Esophagus (tissue), 2 donors: Measurements from ENCODE around the gene MMEL1. TPM values are rescaled to one million over a fixed set of nuclear protein-coding genes. Genes with fewer than 3 reads are reported as not detected.
A peak's percentile ranks its signal among the peaks of the same experiment; 100 is the strongest.
"Not testable (repeated sequence)": the region's sequence is repeated elsewhere in the genome, so short reads cannot be mapped to it uniquely, and the experiment has no call there.

Experiments
- H3K27ac ChIP-seq, 2 donors: one replicate each; pipeline ENCODE4 v1.5.1; 2013; ENCODE audit warnings: low read depth in 2 of 2, mild to moderate bottlenecking in 2 of 2, inconsistent platforms in 1 of 2, low read length in 1 of 2, moderate library complexity in 1 of 2
- H3K27me3 ChIP-seq, 2 donors: one replicate each; pipeline ENCODE4 v1.6.1; 2013; ENCODE audit warnings: low read length in 2 of 2, control low read depth in 1 of 2, mild to moderate bottlenecking in 1 of 2; ENCODE audit not compliant: insufficient read depth in 2 of 2, control insufficient read depth in 1 of 2
- H3K36me3 ChIP-seq, 2 donors: one replicate each; pipeline ENCODE4 v1.6.1; 2013; ENCODE audit warnings: low read length in 1 of 2; ENCODE audit not compliant: control insufficient read depth in 2 of 2, insufficient read depth in 2 of 2
- H3K4me1 ChIP-seq, 2 donors: one replicate each; pipeline ENCODE4 v1.6.1; 2013; ENCODE audit warnings: low read length in 1 of 2; ENCODE audit not compliant: control insufficient read depth in 2 of 2, insufficient read depth in 2 of 2
- H3K4me3 ChIP-seq, 2 donors: one replicate each; pipeline ENCODE4 v1.5.1; 2013; ENCODE audit warnings: low read length in 2 of 2, mild to moderate bottlenecking in 2 of 2, low read depth in 1 of 2, moderate library complexity in 1 of 2
- H3K9me3 ChIP-seq, 2 donors: one replicate each; pipeline ENCODE4 v1.6.1; 2013; ENCODE audit warnings: mild to moderate bottlenecking in 2 of 2, low read depth in 1 of 2, low read length in 1 of 2, moderate library complexity in 1 of 2; ENCODE audit not compliant: control insufficient read depth in 2 of 2, insufficient read depth in 1 of 2
- WGBS, 2 donors: extraction: QIAGEN DNeasy Blood & Tissue Kit; methylation state at CpG; one replicate each; pipeline ENCODE4 v1.1.7; 2013; 5-methylcytosine and 5-hydroxymethylcytosine counted together
- polyA plus RNA-seq, 2 donors: library from polyadenylated mRNA; stranded (reverse); fragments of 200-250 nt; gene quantifications; one replicate each; pipeline ENCODE4 v1.2.3, GENCODE V29; 2013
- donor health status: healthy with polysubstance abuse.
- donor health status: Bipolar disorder and iron deficiency.

MMEL1 gene
- polyA plus RNA-seq, 2 donors: 3.4 to 11.6 TPM

DNA sequence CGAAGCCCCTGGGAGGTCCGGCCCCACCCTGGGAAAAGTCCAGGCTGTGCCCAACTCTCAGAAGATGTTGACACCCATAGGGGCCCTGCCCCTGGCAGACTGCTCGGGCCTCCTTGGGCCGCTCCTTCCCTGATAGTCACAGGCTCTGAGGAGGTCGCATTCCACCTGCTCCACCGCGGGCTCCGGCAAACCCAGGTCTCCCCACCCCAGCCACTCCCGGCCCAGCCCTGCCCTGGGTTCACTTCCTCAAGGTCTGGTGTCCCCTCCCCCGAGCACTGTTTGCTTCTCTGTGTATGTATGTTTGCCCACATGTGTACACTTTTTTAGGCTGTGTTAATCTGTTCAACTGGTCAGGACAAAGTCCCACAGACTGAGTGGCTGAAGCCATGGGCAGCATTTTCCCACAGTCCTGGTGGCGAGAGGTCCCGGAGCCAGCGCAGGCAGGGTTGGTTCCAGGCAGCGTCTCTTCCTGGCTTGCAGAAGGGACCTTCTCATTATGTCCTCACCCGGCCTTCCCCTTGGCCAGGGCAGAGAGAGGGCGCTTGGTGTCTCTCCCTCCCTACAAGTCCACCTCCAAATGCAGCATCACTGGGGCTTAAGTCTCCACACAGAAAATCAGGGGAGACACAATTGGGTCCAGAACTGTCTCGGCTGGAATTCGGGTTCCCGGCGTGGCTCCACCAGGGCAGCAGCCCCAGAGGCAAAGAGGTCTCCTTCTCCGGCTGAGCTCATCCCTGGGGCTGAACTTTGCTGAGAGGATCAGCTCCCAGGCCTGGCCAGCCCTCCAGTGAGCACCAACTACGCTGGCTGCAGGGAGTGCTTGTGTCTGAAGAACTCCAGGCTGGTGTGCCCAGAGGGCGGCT, 56.8 kb downstream of the MMEL1 start:
- Histone ChIP-seq H3K27ac (peak overlapping the region; percentile 4 to 37), H3K4me3 (no peak overlapping the region), H3K36me3 (no peaks in the 10 kb centered on the region), H3K9me3 (peaks cover 0 to 3% of the 10 kb centered on the region in 2 donors), H3K27me3 (no peaks in the 10 kb centered on the region), H3K4me1 (peaks cover 0 to 6% of the 10 kb centered on the region in 2 donors)
- WGBS, 2 donors: 67 to 74% methylated on average over 20 to 23 of the region's 23 CpGs

GRCh38 chr1:2574350-2574749, 58.5 kb downstream of the MMEL1 start:
- H3K27ac ChIP-seq: no peak overlapping the region
- H3K36me3 ChIP-seq: no peaks in the 10 kb centered on the region
- H3K4me1 ChIP-seq: peaks cover 0 to 6% of the 10 kb centered on the region in 2 donors
- no peaks in the 10 kb centered on the region for H3K27me3 ChIP-seq
- 81 to 86% methylated on average over 9 of the region's 9 CpGs for WGBS, 2 donors
- no peak overlapping the region for H3K4me3 ChIP-seq
- H3K9me3 ChIP-seq: peaks cover 0 to 3% of the 10 kb centered on the region in 2 donors

DNA sequence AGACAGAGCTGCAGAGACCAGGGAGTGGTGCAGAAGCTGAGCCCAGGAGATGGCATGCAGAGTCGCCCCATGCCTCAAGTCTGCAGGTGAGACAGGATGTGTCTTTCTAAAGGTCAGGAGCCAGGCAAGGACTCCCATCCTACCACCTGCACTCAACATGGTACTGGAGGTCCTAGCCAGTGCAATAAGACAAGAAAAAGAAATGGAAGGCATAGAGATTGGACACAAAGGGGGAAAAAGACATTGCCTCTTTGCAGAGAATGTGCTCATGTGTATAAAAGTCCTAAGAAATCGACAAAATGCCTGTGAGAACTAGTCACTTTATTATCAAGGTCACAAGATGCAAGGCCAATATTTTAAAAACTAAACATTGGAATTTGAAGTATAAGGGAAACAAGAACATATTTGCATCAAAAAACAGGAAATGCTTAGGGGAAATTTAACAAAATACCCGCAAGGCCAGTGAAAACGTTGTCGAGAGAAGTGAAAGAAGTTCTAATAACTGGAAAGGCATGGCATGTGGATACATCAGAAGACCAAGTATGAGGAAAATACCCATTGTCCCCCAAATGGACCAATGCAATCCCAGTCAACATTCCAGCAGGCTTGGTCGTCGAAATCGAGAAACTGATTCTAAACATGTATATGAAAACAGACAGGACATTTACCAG, 59.4 kb downstream of the MMEL1 start:
- peaks cover 0 to 6% of the 10 kb centered on the region in 2 donors for H3K4me1 ChIP-seq
- H3K27me3 ChIP-seq: no peaks in the 10 kb centered on the region
- H3K9me3 ChIP-seq: peaks cover 0 to 3% of the 10 kb centered on the region in 2 donors
- no peak overlapping the region for H3K4me3 ChIP-seq
- 85 to 88% methylated on average over 8 of the region's 8 CpGs for WGBS, 2 donors
- H3K27ac ChIP-seq: no peak overlapping the region
- no peaks in the 10 kb centered on the region for H3K36me3 ChIP-seq

DNA sequence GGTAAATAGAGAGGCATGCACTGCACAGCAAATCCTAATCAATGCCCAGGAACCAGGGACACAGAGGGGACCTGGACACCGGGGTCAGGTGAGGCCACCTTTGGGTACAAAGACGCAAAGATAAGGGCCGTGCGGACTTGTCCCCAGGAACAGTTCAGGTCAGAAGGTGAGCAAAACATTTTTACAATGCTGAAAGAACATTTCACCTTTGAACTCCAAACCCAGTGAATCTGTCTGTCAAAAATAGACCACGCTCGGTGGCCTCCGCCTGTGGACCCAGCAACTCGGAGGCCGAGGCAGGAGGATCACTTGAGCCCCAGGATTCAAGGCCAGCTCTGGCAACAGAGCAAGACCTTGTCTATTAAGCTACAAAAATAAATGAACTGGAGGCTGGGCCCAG, 61.5 kb downstream of the MMEL1 start:
- no peak overlapping the region for H3K4me3 ChIP-seq
- no peaks in the 10 kb centered on the region for H3K27me3 ChIP-seq
- no peaks in the 10 kb centered on the region for H3K4me1 ChIP-seq
- H3K27ac ChIP-seq: no peak overlapping the region
- H3K36me3 ChIP-seq: no peaks in the 10 kb centered on the region
- H3K9me3 ChIP-seq: peaks cover 0 to 3% of the 10 kb centered on the region in 2 donors
- 87 to 90% methylated on average over 9 of the region's 9 CpGs for WGBS, 2 donors

DNA sequence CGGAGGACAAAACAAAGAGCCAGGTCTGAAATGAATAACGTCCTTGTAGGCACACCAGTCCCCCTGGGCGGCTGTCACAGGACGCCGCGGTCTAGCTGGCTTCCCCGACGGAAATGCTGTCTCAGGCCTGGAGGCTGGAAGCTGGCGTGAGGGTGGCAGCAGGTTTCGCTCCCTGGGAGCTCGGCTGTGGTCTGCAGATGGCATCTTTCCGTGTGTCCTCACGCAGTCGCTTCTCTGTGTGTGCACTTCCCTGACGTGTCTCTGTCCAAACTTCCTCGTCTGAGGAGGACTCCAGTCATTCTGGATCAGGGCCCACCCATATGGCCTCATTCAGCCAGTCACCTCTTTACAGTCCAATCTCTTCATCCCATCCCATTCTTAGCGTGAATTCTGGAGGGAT, 62.5 kb downstream of the MMEL1 start:
- no peaks in the 10 kb centered on the region for H3K36me3 ChIP-seq
- peaks cover 0 to 3% of the 10 kb centered on the region in 2 donors for H3K9me3 ChIP-seq
- 81 to 85% methylated on average over 17 of the region's 17 CpGs for WGBS, 2 donors
- H3K27ac ChIP-seq: no peak overlapping the region
- H3K4me3 ChIP-seq: no peak overlapping the region
- H3K27me3 ChIP-seq: no peaks in the 10 kb centered on the region
- no peaks in the 10 kb centered on the region for H3K4me1 ChIP-seq

GRCh38 chr1:2569703-2570102, 63.1 kb downstream of the MMEL1 start:
- H3K9me3 ChIP-seq, H3K27ac ChIP-seq, H3K4me1 ChIP-seq, H3K36me3 ChIP-seq, H3K4me3 ChIP-seq, H3K27me3 ChIP-seq: not testable (repeated sequence)
- WGBS, 2 donors: 81 to 84% methylated on average over 13 of the region's 13 CpGs

GRCh38 chr1:2569060-2569459, 63.8 kb downstream of the MMEL1 start:
- no peaks in the 10 kb centered on the region for H3K4me1 ChIP-seq
- peaks cover 0 to 3% of the 10 kb centered on the region in 2 donors for H3K9me3 ChIP-seq
- no peak overlapping the region for H3K4me3 ChIP-seq
- H3K36me3 ChIP-seq: no peaks in the 10 kb centered on the region
- H3K27me3 ChIP-seq: no peaks in the 10 kb centered on the region
- H3K27ac ChIP-seq: no peak overlapping the region
- WGBS, 2 donors: 79 to 89% methylated on average over 16 to 17 of the region's 17 CpGs

DNA sequence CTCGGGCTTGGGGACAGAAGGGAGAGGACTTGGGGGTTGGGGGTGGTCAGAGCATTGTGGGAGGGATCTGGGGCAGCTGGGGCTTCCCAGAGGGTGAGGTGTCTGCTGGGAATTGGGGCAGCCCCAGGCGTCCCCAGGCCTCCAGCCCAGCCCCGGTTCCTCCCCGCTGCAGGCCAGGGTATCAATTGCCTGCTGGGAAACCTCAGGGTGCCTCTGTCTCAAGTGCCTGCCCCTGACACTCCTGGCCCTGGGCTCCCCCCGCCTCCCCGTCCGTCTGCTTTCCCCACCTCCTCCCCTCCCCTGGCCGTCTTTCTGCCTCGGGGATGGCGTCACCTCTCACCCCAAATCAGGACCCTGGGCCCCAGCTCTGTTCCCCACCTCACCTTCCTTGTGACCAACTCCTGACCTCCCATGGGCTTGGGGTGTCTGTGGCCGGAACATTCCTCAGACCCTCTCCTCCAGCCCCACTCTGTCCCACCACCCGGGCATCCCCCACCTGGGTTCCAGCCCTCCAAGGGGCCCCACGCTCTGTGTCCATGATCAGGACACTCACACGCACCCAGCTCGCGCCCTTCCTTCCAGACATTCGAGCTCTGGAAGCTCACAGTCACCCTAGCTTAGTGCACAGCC, 64.5 kb downstream of the MMEL1 start:
- not testable (repeated sequence) for H3K4me1 ChIP-seq, H3K27me3 ChIP-seq, H3K9me3 ChIP-seq, H3K27ac ChIP-seq, H3K4me3 ChIP-seq, H3K36me3 ChIP-seq
- WGBS, 2 donors: 28 to 55% methylated on average over 7 to 12 of the region's 17 CpGs

GRCh38 chr1:2567083-2567679, 65.6 kb downstream of the MMEL1 start:
- H3K9me3 ChIP-seq: no peaks in the 10 kb centered on the region
- H3K36me3 ChIP-seq: peaks cover 0 to 6% of the 10 kb centered on the region in 2 donors
- no peak overlapping the region for H3K27ac ChIP-seq
- H3K27me3 ChIP-seq: no peaks in the 10 kb centered on the region
- H3K4me3 ChIP-seq: no peak overlapping the region
- H3K4me1 ChIP-seq: no peaks in the 10 kb centered on the region
- 78 to 84% methylated on average over 16 of the region's 16 CpGs for whole genome bisulfite sequencing, 2 donors
